Measurements from ENCODE around the gene KIAA0319L.

DNA sequence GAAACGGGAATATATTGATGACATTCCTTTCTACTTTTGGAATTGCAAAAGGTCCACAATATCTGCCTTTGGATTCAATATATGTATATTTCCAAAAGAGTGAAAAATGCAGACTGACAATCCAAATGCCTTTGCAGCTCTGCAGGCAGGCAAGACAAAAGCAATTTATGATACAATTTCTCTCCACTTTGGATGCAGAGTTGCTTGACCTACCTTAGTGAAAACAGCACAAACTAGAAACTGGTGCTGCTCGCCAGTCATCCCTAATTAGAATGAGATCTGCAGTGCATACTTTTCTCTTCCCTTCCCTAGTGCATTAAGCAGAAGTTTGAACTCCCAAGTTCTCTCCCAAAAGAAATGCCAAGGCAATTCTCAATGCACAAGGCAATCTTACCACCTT is 56.8 kb downstream of the KIAA0319L start:
- no peak for TF ChIP-seq CTCF (IDR thresholded peaks at IDR 0.05; ENCODE audit: low read depth, low read length, missing input control)
- TF ChIP-seq RAD21 (IDR thresholded peaks at IDR 0.05): no peak
- no peak for TF ChIP-seq YY1 (IDR thresholded peaks at IDR 0.05)
- TF ChIP-seq, protein P1, sequence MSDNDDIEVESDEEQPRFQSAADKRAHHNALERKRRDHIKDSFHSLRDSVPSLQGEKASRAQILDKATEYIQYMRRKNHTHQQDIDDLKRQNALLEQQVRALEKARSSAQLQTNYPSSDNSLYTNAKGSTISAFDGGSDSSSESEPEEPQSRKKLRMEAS (IDR thresholded peaks at IDR 0.05): no peak
- no peak for TF ChIP-seq RXRA (IDR thresholded peaks at IDR 0.05)
- no peak for TF ChIP-seq TAF1 (conservative IDR thresholded peaks at IDR 0.05)
- TF ChIP-seq, protein P2, sequence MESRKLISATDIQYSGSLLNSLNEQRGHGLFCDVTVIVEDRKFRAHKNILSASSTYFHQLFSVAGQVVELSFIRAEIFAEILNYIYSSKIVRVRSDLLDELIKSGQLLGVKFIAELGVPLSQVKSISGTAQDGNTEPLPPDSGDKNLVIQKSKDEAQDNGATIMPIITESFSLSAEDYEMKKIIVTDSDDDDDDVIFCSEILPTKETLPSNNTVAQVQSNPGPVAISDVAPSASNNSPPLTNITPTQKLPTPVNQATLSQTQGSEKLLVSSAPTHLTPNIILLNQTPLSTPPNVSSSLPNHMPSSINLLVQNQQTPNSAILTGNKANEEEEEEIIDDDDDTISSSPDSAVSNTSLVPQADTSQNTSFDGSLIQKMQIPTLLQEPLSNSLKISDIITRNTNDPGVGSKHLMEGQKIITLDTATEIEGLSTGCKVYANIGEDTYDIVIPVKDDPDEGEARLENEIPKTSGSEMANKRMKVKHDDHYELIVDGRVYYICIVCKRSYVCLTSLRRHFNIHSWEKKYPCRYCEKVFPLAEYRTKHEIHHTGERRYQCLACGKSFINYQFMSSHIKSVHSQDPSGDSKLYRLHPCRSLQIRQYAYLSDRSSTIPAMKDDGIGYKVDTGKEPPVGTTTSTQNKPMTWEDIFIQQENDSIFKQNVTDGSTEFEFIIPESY (IDR thresholded peaks at IDR 0.05): no peak
- no peak for TF ChIP-seq GABPA (IDR thresholded peaks at IDR 0.05 in 1 of 2, conservative IDR thresholded peaks at IDR 0.05 in 1 of 2)
- TF ChIP-seq, protein P3, sequence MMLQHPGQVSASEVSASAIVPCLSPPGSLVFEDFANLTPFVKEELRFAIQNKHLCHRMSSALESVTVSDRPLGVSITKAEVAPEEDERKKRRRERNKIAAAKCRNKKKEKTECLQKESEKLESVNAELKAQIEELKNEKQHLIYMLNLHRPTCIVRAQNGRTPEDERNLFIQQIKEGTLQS (IDR thresholded peaks at IDR 0.05): no peak

Measured in liver (tissue), 3 donors.